ENCODE measurements around the gene TOR1AIP2. TPM values are rescaled to one million over a fixed set of nuclear protein-coding genes. Genes with fewer than 3 reads are reported as not detected.

TOR1AIP2 gene
- total RNA-seq, 1 donor from 2014 or later = 48.8 TPM

DNA sequence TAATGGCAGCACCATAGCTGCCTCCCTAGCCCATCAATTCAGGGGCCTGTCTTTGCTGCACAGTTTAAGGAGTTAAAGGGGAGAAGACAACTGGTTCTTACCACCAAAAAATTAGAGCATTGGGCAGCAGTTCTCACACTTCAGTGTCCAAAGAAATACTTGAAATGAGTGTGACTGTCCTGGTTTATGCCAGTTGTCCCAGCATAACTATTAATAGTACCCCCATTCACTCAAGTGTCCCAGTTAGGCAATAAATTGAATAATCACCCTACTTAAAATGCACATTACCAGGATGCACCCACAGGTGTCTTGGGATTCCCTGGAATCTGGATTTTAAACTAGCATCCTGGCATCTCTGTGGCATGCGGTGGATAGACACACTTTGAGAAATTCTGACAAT lies 83.5 kb downstream of the TOR1AIP2 start:
- ATAC-seq (no peak), DNase-seq (ENCODE audit: missing footprints) (no peak)
- intact Hi-C loops (cut with DNase I) = no loop called here

DNA sequence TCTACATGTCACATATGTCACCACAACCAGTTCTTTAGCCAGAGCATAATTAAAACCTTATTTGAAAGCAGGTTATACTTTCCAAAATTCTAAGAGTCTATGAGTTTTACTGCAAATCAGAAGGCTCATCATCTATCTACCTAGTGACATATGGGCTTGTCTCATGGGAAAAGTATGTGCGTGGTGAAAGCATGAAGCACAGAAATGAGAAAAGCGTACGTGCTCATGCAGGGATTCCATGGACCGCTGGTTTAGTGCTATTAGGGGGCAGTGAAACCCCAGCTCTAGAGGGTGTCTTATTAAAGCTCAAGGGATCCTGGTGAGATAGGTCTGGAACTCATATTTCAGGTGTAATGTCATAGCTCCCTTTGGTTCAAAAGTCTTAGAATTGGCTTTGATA lies 84.3 kb downstream of the TOR1AIP2 start:
- no peak for DNase-seq (ENCODE audit: missing footprints)
- intact Hi-C loops (cut with DNase I) = no loop called here
- no peak for ATAC-seq

Other genes with a start within 250 kb of the TOR1AIP2 start
- gene FAM163A, start 134.5 kb downstream of the TOR1AIP2 start, total RNA-seq = 0.65 TPM
- gene TOR1AIP1, start 4.5 kb upstream of the TOR1AIP2 start, total RNA-seq = 41.9 TPM
- 27.1 TPM for gene CEP350, start 77.0 kb upstream of the TOR1AIP2 start, total RNA-seq

Data from Right ventricle myocardium inferior (tissue), 1 donor.